ENCODE data around the gene CRB3.

CRB3 gene

GRCh38 chr19:6484831-6485230, 20.8 kb downstream of the CRB3 start:
- Histone ChIP-seq H3K27me3 (ENCODE audit: insufficient read depth, insufficient read length) (no peaks in the 10 kb centered on the region), H3K9me3 (ENCODE audit: insufficient read depth, low read length) (no peaks in the 10 kb centered on the region), H3K9ac (ENCODE audit: insufficient read length, low read depth) (no peak overlapping the region), H3K36me3 (ENCODE audit: insufficient read depth, insufficient read length, low read length) (no peaks in the 10 kb centered on the region), H3K4me1 (ENCODE audit: insufficient read depth, insufficient read length) (peaks cover 15% of the 10 kb centered on the region), H3K4me3 (ENCODE audit: insufficient read length, low read depth) (no peak overlapping the region)
- DNase-seq (ENCODE audit: low read depth, low spot score): no peak
- TF ChIP-seq ZNF274 (IDR thresholded peaks at IDR 0.05; ENCODE audit: low read depth, low read length) (no peak), SUZ12 (IDR thresholded peaks at IDR 0.05; ENCODE audit: extremely low read depth, insufficient read depth, insufficient read length) (no peak), YY1 (IDR thresholded peaks at IDR 0.05; ENCODE audit: insufficient read depth, insufficient read length) (no peak)

- no peak for DNase-seq (ENCODE audit: low read depth, low spot score)
- no peaks in the 10 kb centered on the region for H3K27me3 ChIP-seq (ENCODE audit: insufficient read depth, insufficient read length)
- H3K9ac ChIP-seq (ENCODE audit: insufficient read length, low read depth): no peak overlapping the region
- 0 out of 2 replicates have a peak, but pooled peaks cover 5% of the 10 kb centered on the region for H3K9me3 ChIP-seq (ENCODE audit: insufficient read depth, low read length)
- H3K36me3 ChIP-seq (ENCODE audit: insufficient read depth, insufficient read length, low read length): no peaks in the 10 kb centered on the region
- no peak overlapping the region for H3K4me3 ChIP-seq (ENCODE audit: insufficient read length, low read depth)
- TF ChIP-seq YY1 (IDR thresholded peaks at IDR 0.05; ENCODE audit: insufficient read depth, insufficient read length): no peak
- no peak for TF ChIP-seq ZNF274 (IDR thresholded peaks at IDR 0.05; ENCODE audit: low read depth, low read length)
- TF ChIP-seq SUZ12 (IDR thresholded peaks at IDR 0.05; ENCODE audit: extremely low read depth, insufficient read depth, insufficient read length): no peak
- H3K4me1 ChIP-seq (ENCODE audit: insufficient read depth, insufficient read length): no peaks in the 10 kb centered on the region
Measured at GRCh38 chr19:6489278-6490061, 25.4 kb downstream of the CRB3 start.

GRCh38 chr19:6490134-6490533, 26.1 kb downstream of the CRB3 start:
- no peak for DNase-seq (ENCODE audit: low read depth, low spot score)
- no peaks in the 10 kb centered on the region for H3K27me3 ChIP-seq (ENCODE audit: insufficient read depth, insufficient read length)
- H3K4me1 ChIP-seq (ENCODE audit: insufficient read depth, insufficient read length): no peaks in the 10 kb centered on the region
- H3K36me3 ChIP-seq (ENCODE audit: insufficient read depth, insufficient read length, low read length): no peaks in the 10 kb centered on the region
- no peak for TF ChIP-seq SUZ12 (IDR thresholded peaks at IDR 0.05; ENCODE audit: extremely low read depth, insufficient read depth, insufficient read length)
- no peak overlapping the region for H3K9ac ChIP-seq (ENCODE audit: insufficient read length, low read depth)
- H3K4me3 ChIP-seq (ENCODE audit: insufficient read length, low read depth): no peak overlapping the region
- H3K9me3 ChIP-seq (ENCODE audit: insufficient read depth, low read length): 0 out of 2 replicates have a peak, but pooled peaks cover 5% of the 10 kb centered on the region

- Histone ChIP-seq H3K9ac (ENCODE audit: insufficient read length, low read depth) (no peak overlapping the region), H3K36me3 (ENCODE audit: insufficient read depth, insufficient read length, low read length) (no peaks in the 10 kb centered on the region), H3K9me3 (ENCODE audit: insufficient read depth, low read length) (0 out of 2 replicates have a peak, but pooled peaks cover 5% of the 10 kb centered on the region), H3K4me3 (ENCODE audit: insufficient read length, low read depth) (no peak overlapping the region), H3K4me1 (ENCODE audit: insufficient read depth, insufficient read length) (no peaks in the 10 kb centered on the region), H3K27me3 (ENCODE audit: insufficient read depth, insufficient read length) (no peaks in the 10 kb centered on the region)
- TF ChIP-seq YY1 (IDR thresholded peaks at IDR 0.05; ENCODE audit: insufficient read depth, insufficient read length) (no peak), SUZ12 (IDR thresholded peaks at IDR 0.05; ENCODE audit: extremely low read depth, insufficient read depth, insufficient read length) (no peak), ZNF274 (IDR thresholded peaks at IDR 0.05; ENCODE audit: low read depth, low read length) (no peak)
- DNase-seq (ENCODE audit: low read depth, low spot score): no peak
Measured at GRCh38 chr19:6491802-6492592, 27.9 kb downstream of the CRB3 start.

GRCh38 chr19:6494438-6495036, 30.5 kb downstream of the CRB3 start:
- TF ChIP-seq ZNF274 (IDR thresholded peaks at IDR 0.05; ENCODE audit: low read depth, low read length) (no peak), SUZ12 (IDR thresholded peaks at IDR 0.05; ENCODE audit: extremely low read depth, insufficient read depth, insufficient read length) (no peak), YY1 (IDR thresholded peaks at IDR 0.05; ENCODE audit: insufficient read depth, insufficient read length) (no peak)
- Histone ChIP-seq H3K36me3 (ENCODE audit: insufficient read depth, insufficient read length, low read length) (no peaks in the 10 kb centered on the region), H3K9ac (ENCODE audit: insufficient read length, low read depth) (no peak overlapping the region), H3K27me3 (ENCODE audit: insufficient read depth, insufficient read length) (no peaks in the 10 kb centered on the region), H3K4me1 (ENCODE audit: insufficient read depth, insufficient read length) (no peaks in the 10 kb centered on the region), H3K9me3 (ENCODE audit: insufficient read depth, low read length) (0 out of 2 replicates have a peak, but pooled peaks cover 5% of the 10 kb centered on the region), H3K4me3 (ENCODE audit: insufficient read length, low read depth) (no peak overlapping the region)
- DNase-seq (ENCODE audit: low read depth, low spot score): no peak

- Histone ChIP-seq H3K36me3 (ENCODE audit: insufficient read depth, insufficient read length, low read length) (no peaks in the 10 kb centered on the region), H3K4me1 (ENCODE audit: insufficient read depth, insufficient read length) (no peaks in the 10 kb centered on the region), H3K9ac (ENCODE audit: insufficient read length, low read depth) (no peak overlapping the region), H3K4me3 (ENCODE audit: insufficient read length, low read depth) (no peak overlapping the region), H3K9me3 (ENCODE audit: insufficient read depth, low read length) (0 out of 2 replicates have a peak, but pooled peaks cover 5% of the 10 kb centered on the region), H3K27me3 (ENCODE audit: insufficient read depth, insufficient read length) (peaks cover 10% of the 10 kb centered on the region)
- TF ChIP-seq SUZ12 (IDR thresholded peaks at IDR 0.05; ENCODE audit: extremely low read depth, insufficient read depth, insufficient read length) (no peak), ZNF274 (IDR thresholded peaks at IDR 0.05; ENCODE audit: low read depth, low read length) (no peak), YY1 (IDR thresholded peaks at IDR 0.05; ENCODE audit: insufficient read depth, insufficient read length) (no peak)
- DNase-seq (ENCODE audit: low read depth, low spot score): no peak
Measured at GRCh38 chr19:6495947-6496346, 31.9 kb downstream of the CRB3 start.
